GM13976 (cell line): ENCODE results near the gene RASL10A.

Experiments used
- DNase-seq: peaks from one replicate; pipeline ENCODE4 v3.0.0; 2012; ENCODE audit warnings: low spot score
- CTCF ChIP-seq: IDR thresholded peaks from 2 replicates; pipeline ENCODE4 v1.5.1; 2012; ENCODE audit warnings: borderline replicate concordance, mild to moderate bottlenecking; ENCODE audit not compliant: insufficient read depth; ENCODE audit errors: extremely low read depth, missing control alignments, control extremely low read depth
- in situ Hi-C: fragments of 300-500 bp; cut with MboI; formaldehyde crosslinking; loops from one replicate; pipeline ENCODE4 v1.12.0; 2022; ENCODE audit warnings: low sequenced_read_pairs, mixed read lengths, inconsistent platforms; ENCODE audit not compliant: unreplicated experiment

Gene RASL10A

GRCh38 chr22:29300807-29301601 is 14.5 kb downstream of the RASL10A start:
- no peak for DNase-seq
- TF ChIP-seq CTCF: no peak
- in situ Hi-C loops: no loop called here

GRCh38 chr22:29300467-29300806 is 15.1 kb downstream of the RASL10A start:
- DNase-seq: no peak
- no peak for TF ChIP-seq CTCF
- in situ Hi-C loops: no loop called here

GRCh38 chr22:29299136-29299900 is 16.2 kb downstream of the RASL10A start:
- no peak for DNase-seq
- in situ Hi-C loops: no loop called here
- no peak for TF ChIP-seq CTCF

GRCh38 chr22:29298641-29299040 is 16.9 kb downstream of the RASL10A start:
- DNase-seq: no peak
- TF ChIP-seq CTCF: no peak

GRCh38 chr22:29292379-29292778 is 23.1 kb downstream of the RASL10A start:
- TF ChIP-seq CTCF: no peak
- in situ Hi-C loops: no loop called here
- DNase-seq: no peak

More at GRCh38 chr22:29298641-29299040, 16.9 kb downstream of the RASL10A start:
- in situ Hi-C loops: no loop called here

- in situ Hi-C loops: no loop called here
- TF ChIP-seq CTCF: no peak
- DNase-seq: no peak
Measured at GRCh38 chr22:29291215-29291614, 24.3 kb downstream of the RASL10A start.

- no peak for TF ChIP-seq CTCF
- in situ Hi-C loops: no loop called here
- no peak for DNase-seq
Measured at GRCh38 chr22:29290061-29290460, 25.4 kb downstream of the RASL10A start.
